CD14-positive monocyte (primary cell): ENCODE data around the gene HSD17B8. TPM values are rescaled to one million over a fixed set of nuclear protein-coding genes. Genes with fewer than 3 reads are reported as not detected.
A peak's percentile ranks its signal among the peaks of the same experiment; 100 is the strongest.

ENCODE experiments used
- DNase-seq, 3 donors: peaks; one replicate each; pipeline ENCODE4 v3.0.0-alpha.2; 2011 to 2022
- H2AFZ ChIP-seq: 2 replicates; pipeline ENCODE4 v1.6.0; 2012; ENCODE audit warnings: mild to moderate bottlenecking, low read depth, low read length, inconsistent platforms; ENCODE audit not compliant: insufficient read depth, poor library complexity, severe bottlenecking
- H3K27ac ChIP-seq, 2 donors: 1 replicate in 1 of 2; 2 replicates in 1 of 2; pipeline ENCODE4 v1.5.1; 2012 to 2013; ENCODE audit warnings: low read length in 2 of 2, control low read depth in 1 of 2, inconsistent platforms in 1 of 2, low read depth in 1 of 2, mild to moderate bottlenecking in 1 of 2
- H3K27me3 ChIP-seq, 2 donors: one replicate each; pipeline versions ENCODE4 v1.6.0 to v1.6.1; 2011 to 2013; ENCODE audit warnings: low read length in 2 of 2; ENCODE audit not compliant: control insufficient read depth in 2 of 2, insufficient read depth in 2 of 2
- H3K36me3 ChIP-seq, 2 donors: replicated peaks in 1 of 2; 1 replicate in 1 of 2; 2 replicates in 1 of 2; pipeline versions ENCODE4 v1.5.1 to v1.6.1; 2012 to 2013; ENCODE audit warnings: low read length in 2 of 2, control low read depth in 1 of 2, inconsistent platforms in 1 of 2, mild to moderate bottlenecking in 1 of 2; ENCODE audit not compliant: insufficient read depth in 2 of 2, control insufficient read depth in 1 of 2
- H3K4me1 ChIP-seq, 2 donors: 1 replicate in 1 of 2; 2 replicates in 1 of 2; pipeline versions ENCODE4 v1.5.1 to v1.6.1; 2012 to 2013; ENCODE audit warnings: low read length in 2 of 2, control low read depth in 1 of 2, inconsistent platforms in 1 of 2, mild to moderate bottlenecking in 1 of 2, moderate library complexity in 1 of 2; ENCODE audit not compliant: insufficient read depth in 2 of 2, control insufficient read depth in 1 of 2
- H3K4me2 ChIP-seq: replicated peaks from 2 replicates; pipeline ENCODE3; 2012; ENCODE audit warnings: low read length, moderate library complexity, mild to moderate bottlenecking; ENCODE audit not compliant: poor library complexity, severe bottlenecking; ENCODE audit errors: extremely low read depth
- H3K4me3 ChIP-seq, 3 experiments: fragments of 200-600 bp in 1 of 3; sonication (generic) in 1 of 3; replicated peaks in 1 of 3; 1 replicate in 2 of 3; 2 replicates in 1 of 3; pipeline ENCODE4 v1.5.1; 2011 to 2013; ENCODE audit warnings: low read length in 3 of 3, mild to moderate bottlenecking in 3 of 3, control low read depth in 2 of 3, low read depth in 2 of 3, inconsistent platforms in 1 of 3, moderate library complexity in 1 of 3
- H3K79me2 ChIP-seq: 2 replicates; pipeline ENCODE4 v1.6.0; 2012; ENCODE audit warnings: mild to moderate bottlenecking, control low read depth, inconsistent platforms, low read length, moderate library complexity; ENCODE audit not compliant: insufficient read depth
- H3K9ac ChIP-seq: 2 replicates; pipeline ENCODE4 v1.6.0; 2017; ENCODE audit warnings: low read length, mild to moderate bottlenecking; ENCODE audit not compliant: insufficient read depth, poor library complexity, severe bottlenecking
- H3K9me3 ChIP-seq, 2 donors: replicated peaks in 1 of 2; 1 replicate in 1 of 2; 2 replicates in 1 of 2; pipeline versions ENCODE4 v1.5.1 to v1.6.1; 2012 to 2013; ENCODE audit warnings: low read length in 2 of 2, control low read depth in 1 of 2; ENCODE audit not compliant: control insufficient read depth in 1 of 2, insufficient read depth in 1 of 2
- H4K20me1 ChIP-seq: 2 replicates; pipeline ENCODE4 v1.6.0; 2012; ENCODE audit warnings: mild to moderate bottlenecking, low read length, control low read depth, moderate library complexity; ENCODE audit not compliant: insufficient read depth
- H3K27ac Mint-ChIP-seq, 7 donors: one replicate each; pipeline ENCODE4 v1.8.0; 2020; ENCODE audit warnings: mild to moderate bottlenecking in 7 of 7, mixed read lengths in 7 of 7, moderate library complexity in 6 of 7, inconsistent platforms in 2 of 7
- H3K27me3 Mint-ChIP-seq, 3 donors: one replicate each; pipeline ENCODE4 v1.8.0; 2021 to 2022; ENCODE audit warnings: low read depth in 3 of 3, mild to moderate bottlenecking in 3 of 3, mixed read lengths in 3 of 3, moderate library complexity in 3 of 3, inconsistent platforms in 1 of 3
- H3K36me3 Mint-ChIP-seq, 2 donors: one replicate each; pipeline ENCODE4 v1.8.0; 2020; ENCODE audit warnings: mixed read lengths in 2 of 2, inconsistent platforms in 1 of 2, mild to moderate bottlenecking in 1 of 2
- H3K4me1 Mint-ChIP-seq: one replicate; pipeline ENCODE4 v1.8.0; 2020; ENCODE audit warnings: mild to moderate bottlenecking, mixed read lengths
- H3K4me3 Mint-ChIP-seq, 2 donors: one replicate each; pipeline ENCODE4 v1.8.0; 2020; ENCODE audit warnings: mild to moderate bottlenecking in 2 of 2, mixed read lengths in 2 of 2, moderate library complexity in 1 of 2
- H3K9me3 Mint-ChIP-seq, 7 donors: one replicate each; pipeline ENCODE4 v1.8.0; 2020 to 2022; ENCODE audit warnings: mixed read lengths in 7 of 7, mild to moderate bottlenecking in 6 of 7, moderate library complexity in 6 of 7, inconsistent platforms in 2 of 7
- CTCF ChIP-seq: fragments of 200-600 bp; IDR thresholded peaks from one replicate; pipeline ENCODE4 v1.8.0; 2022; ENCODE audit warnings: antibody characterized with exemption, mild to moderate bottlenecking
- WGBS: methylation state at CpG from one replicate; pipeline ENCODE4 v1.1.5; 2013; ENCODE audit warnings: missing lambda C conversion rate; ENCODE audit not compliant: insufficient coverage; 5-methylcytosine and 5-hydroxymethylcytosine counted together
- intact Hi-C, 2 donors: fragments of 100-400 bp; cut with micrococcal nuclease; formaldehyde crosslinking; loops; one replicate each; pipeline versions ENCODE4 v1.15.0 to v1.15.1; 2023
- polyA plus RNA-seq, 3 donors: library from polyadenylated mRNA; depleted of rRNA in 1 of 3; unstranded in 2 of 3; stranded (reverse) in 1 of 3; fragments of 300-500 nt in 2 of 3; fragments of >200 nt in 1 of 3; fragmentation: Illumina TruSeq in 2 of 3; gene quantifications; 1 replicate in 2 of 3; 2 replicates in 1 of 3; pipeline ENCODE4 v1.2.3, GENCODE V29; 2012 to 2021

HSD17B8 gene
- polyA plus RNA-seq, 3 donors = 3.8 to 10.6 (median 4.7) TPM

GRCh38 chr6:33247977-33248642, 43.7 kb downstream of the HSD17B8 start:
- peaks cover 10 to 21% of the 10 kb centered on the region in 2 donors for H3K36me3 ChIP-seq
- peaks cover 19 to 21% of the 10 kb centered on the region in 2 donors for H3K36me3 Mint-ChIP-seq
- peaks cover 32% of the 10 kb centered on the region for H3K4me1 Mint-ChIP-seq

GRCh38 chr6:33248643-33248931, 44.1 kb downstream of the HSD17B8 start:
- Histone ChIP-seq H3K27me3 (no peaks in the 10 kb centered on the region), H3K4me3 (peak overlapping the region; percentile 28 to 77 (median 31)), H3K4me2 (peak overlapping the region; percentile 84), H2AFZ (peak overlapping the region; percentile 89), H3K27ac (peak overlapping the region; percentile 90 to 93), H3K9ac (peak overlapping the region; percentile 63), H3K79me2 (peaks cover 4% of the 10 kb centered on the region), H3K36me3 (peaks cover 10 to 21% of the 10 kb centered on the region in 2 donors), H3K4me1 (peaks cover 24 to 29% of the 10 kb centered on the region in 2 donors), H3K9me3 (no peaks in the 10 kb centered on the region), H4K20me1 (no peaks in the 10 kb centered on the region)
- H3K27me3 Mint-ChIP-seq = peaks cover 11 to 13% (median 11%) of the 10 kb centered on the region in 3 donors
- 0% methylated on average over 17 of the region's 18 CpGs for WGBS
- peak overlapping the region; percentile 91 to 97 (median 96) for H3K27ac Mint-ChIP-seq
- peaks cover 19 to 21% of the 10 kb centered on the region in 2 donors for H3K36me3 Mint-ChIP-seq
- DNase-seq = peak in 2 of 3 donors; percentile 21 to 52
- H3K9me3 Mint-ChIP-seq = no peaks in the 10 kb centered on the region
- peaks cover 32% of the 10 kb centered on the region for H3K4me1 Mint-ChIP-seq
- intact Hi-C loops = loop anchor here (2.0 to 10.0 kb wide), 10 partner anchors 36 to 314 kb away; partner anchors contain the start of genes COL11A2 (in 1 of the 2), RXRB (in 1 of the 2) and SLC39A7 (in 1 of the 2)
- peak overlapping the region; percentile 81 to 92 for H3K4me3 Mint-ChIP-seq
- peak; percentile 65 for TF ChIP-seq CTCF

More at GRCh38 chr6:33247977-33248642, 43.7 kb downstream of the HSD17B8 start:
- peaks cover 12 to 14% (median 13%) of the 10 kb centered on the region in 3 donors for H3K27me3 Mint-ChIP-seq
- H3K9me3 Mint-ChIP-seq = no peaks in the 10 kb centered on the region
- H4K20me1 ChIP-seq = no peaks in the 10 kb centered on the region
- H3K27ac ChIP-seq = peak overlapping the region; percentile 90 to 93
- peak; percentile 79 to 85 (median 82) for DNase-seq
- H3K9ac ChIP-seq = peak overlapping the region; percentile 63
- peaks cover 4% of the 10 kb centered on the region for H3K79me2 ChIP-seq
- peak overlapping the region; percentile 81 to 92 for H3K4me3 Mint-ChIP-seq
- no peaks in the 10 kb centered on the region for H3K9me3 ChIP-seq
- under 1% methylated on average over 24 of the region's 28 CpGs for WGBS
- peaks cover 24 to 29% of the 10 kb centered on the region in 2 donors for H3K4me1 ChIP-seq
- H2AFZ ChIP-seq = peak overlapping the region; percentile 89
- peak overlapping the region; percentile 28 to 77 (median 31) for H3K4me3 ChIP-seq
- H3K4me2 ChIP-seq = peak overlapping the region; percentile 84
- H3K27ac Mint-ChIP-seq = peak overlapping the region; percentile 91 to 97 (median 96)
- H3K27me3 ChIP-seq = peaks cover 0 to 2% of the 10 kb centered on the region in 2 donors
- intact Hi-C loops = loop anchor here (2.0 to 10.0 kb wide), 10 partner anchors 36 to 313 kb away; partner anchors contain the start of genes COL11A2 (in 1 of the 2), RXRB (in 1 of the 2) and SLC39A7 (in 1 of the 2)
- TF ChIP-seq CTCF = peak; percentile 98
